ENCODE results near the gene ATP5ME. TPM values are rescaled to one million over a fixed set of nuclear protein-coding genes. Genes with fewer than 3 reads are reported as not detected.
A peak's percentile ranks its signal among the peaks of the same experiment; 100 is the strongest.

ATP5ME gene
- total RNA-seq, 1 experiment from 2014 or later: 425 TPM

DNA sequence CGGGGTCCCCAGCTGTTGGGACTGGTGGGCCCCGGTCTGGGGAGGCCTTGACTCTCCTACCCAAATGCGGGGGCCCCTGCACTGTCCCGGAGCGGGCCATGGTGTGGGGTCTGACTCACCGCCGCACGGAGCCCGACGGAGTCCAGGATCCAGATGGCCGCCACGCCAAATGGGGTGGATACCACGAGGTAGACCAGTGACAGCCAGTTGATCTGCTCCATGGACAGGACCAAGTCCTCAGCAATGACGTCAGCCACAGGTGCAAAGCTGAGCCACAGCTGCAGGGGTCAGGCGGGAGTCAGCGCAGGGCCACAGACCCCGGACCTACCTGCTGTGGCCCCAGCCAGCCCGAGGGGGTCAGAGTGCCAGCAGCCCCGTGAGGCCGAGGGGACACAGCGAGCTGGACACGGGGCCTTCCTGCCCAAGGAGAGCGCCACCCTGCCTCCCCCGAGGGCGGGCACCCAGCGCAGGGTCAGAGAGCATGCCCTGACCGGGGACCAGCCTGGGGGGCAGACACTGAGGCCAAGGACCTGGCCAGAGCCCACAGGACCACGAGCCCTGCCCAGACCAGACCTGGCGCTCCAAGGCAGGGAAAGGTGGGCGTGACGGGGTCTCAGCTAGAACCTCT is 12.5 kb upstream of the ATP5ME start:
- Histone ChIP-seq H3K14ac (ENCODE audit: insufficient read depth, low read length) (no peak overlapping the region), H4K20me1 (ENCODE audit: control insufficient read depth, insufficient read depth, insufficient read length) (no peaks in the 10 kb centered on the region), H3K79me2 (ENCODE audit: insufficient read depth, low read length) (no peaks in the 10 kb centered on the region), H3K9me3 (ENCODE audit: control insufficient read depth, low read depth, low read length) (no peaks in the 10 kb centered on the region), H4K91ac (ENCODE audit: insufficient read length, low read depth, low read length) (no peak overlapping the region), H2BK20ac (ENCODE audit: low read depth, low read length, poor library complexity, severe bottlenecking) (no peak overlapping the region), H3K23me2 (ENCODE audit: insufficient read length, low read depth, low read length, poor library complexity, severe bottlenecking) (no peaks in the 10 kb centered on the region), H2AFZ (ENCODE audit: low read length) (no peak overlapping the region), H3K56ac (ENCODE audit: insufficient read length, low read depth, low read length) (no peak overlapping the region), H3K18ac (ENCODE audit: insufficient read length, low read depth, low read length) (no peak overlapping the region), H3K23ac (ENCODE audit: insufficient read length, low read depth, low read length) (no peak overlapping the region), H2BK12ac (ENCODE audit: insufficient read length, low read depth, low read length) (no peak overlapping the region), H3T11ph (ENCODE audit: low read length) (no peak overlapping the region), H3K27me3 (ENCODE audit: insufficient read depth, low read length) (no peaks in the 10 kb centered on the region), H3K9ac (ENCODE audit: extremely low read depth, insufficient read length, low read length) (no peak overlapping the region), H3K79me1 (ENCODE audit: insufficient read depth, low read depth, low read length, poor library complexity, severe bottlenecking) (no peaks in the 10 kb centered on the region), H4K5ac (ENCODE audit: insufficient read length, low read depth, low read length) (no peak overlapping the region), H3K27ac (ENCODE audit: insufficient read length, low read depth, low read length) (no peak overlapping the region), H3K4ac (ENCODE audit: low read depth, low read length) (no peak overlapping the region), H2BK5ac (ENCODE audit: insufficient read length, low read length) (no peak overlapping the region), H3K4me2 (ENCODE audit: insufficient read depth, insufficient read length, low read length) (no peak overlapping the region), H2BK120ac (ENCODE audit: low read depth, low read length, poor library complexity, severe bottlenecking) (no peak overlapping the region), H2AK5ac (ENCODE audit: insufficient read length, low read length) (no peak overlapping the region), H3K4me1 (ENCODE audit: insufficient read depth, low read length) (peaks cover 7% of the 10 kb centered on the region; the same call in 1 of the 2 replicates), H2BK15ac (ENCODE audit: low read depth, low read length) (no peak overlapping the region), H4K8ac (replicated peaks; ENCODE audit: insufficient read length, low read depth, low read length) (no peak overlapping the region)
- TF ChIP-seq, protein P1, sequence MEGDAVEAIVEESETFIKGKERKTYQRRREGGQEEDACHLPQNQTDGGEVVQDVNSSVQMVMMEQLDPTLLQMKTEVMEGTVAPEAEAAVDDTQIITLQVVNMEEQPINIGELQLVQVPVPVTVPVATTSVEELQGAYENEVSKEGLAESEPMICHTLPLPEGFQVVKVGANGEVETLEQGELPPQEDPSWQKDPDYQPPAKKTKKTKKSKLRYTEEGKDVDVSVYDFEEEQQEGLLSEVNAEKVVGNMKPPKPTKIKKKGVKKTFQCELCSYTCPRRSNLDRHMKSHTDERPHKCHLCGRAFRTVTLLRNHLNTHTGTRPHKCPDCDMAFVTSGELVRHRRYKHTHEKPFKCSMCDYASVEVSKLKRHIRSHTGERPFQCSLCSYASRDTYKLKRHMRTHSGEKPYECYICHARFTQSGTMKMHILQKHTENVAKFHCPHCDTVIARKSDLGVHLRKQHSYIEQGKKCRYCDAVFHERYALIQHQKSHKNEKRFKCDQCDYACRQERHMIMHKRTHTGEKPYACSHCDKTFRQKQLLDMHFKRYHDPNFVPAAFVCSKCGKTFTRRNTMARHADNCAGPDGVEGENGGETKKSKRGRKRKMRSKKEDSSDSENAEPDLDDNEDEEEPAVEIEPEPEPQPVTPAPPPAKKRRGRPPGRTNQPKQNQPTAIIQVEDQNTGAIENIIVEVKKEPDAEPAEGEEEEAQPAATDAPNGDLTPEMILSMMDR (conservative IDR thresholded peaks at IDR 0.05): no peak
- no peaks in the 10 kb centered on the region; a peak in 1 of 5 replicates for H3K9me3 Mint-ChIP-seq
- H3K4me3 Mint-ChIP-seq: no peak overlapping the region
- no CpG with 5 or more reads among the region's 31 CpGs for WGBS (ENCODE audit: extremely low coverage, insufficient read length, low lambda C conversion rate)
- no peak overlapping the region for H3K27ac Mint-ChIP-seq
- H3K27me3 Mint-ChIP-seq (ENCODE audit: low read depth): peaks cover 6% of the 10 kb centered on the region
- peaks cover 6 to 30% of the 10 kb centered on the region in 2 experiments for H3K4me1 Mint-ChIP-seq
- H3K36me3 Mint-ChIP-seq (ENCODE audit: insufficient read depth in 1 of 3, low read depth in 3 of 3): peaks cover 0 to 3% (median 0%) of the 10 kb centered on the region in 3 experiments; a peak in 2 of 7 replicates
- DNase-seq: peak; percentile 31

Measured in H9 (cell line).